Measurements from ENCODE around the gene ABCD4.
"Not testable (repeated sequence)": the region's sequence is repeated elsewhere in the genome, so short reads cannot be mapped to it uniquely, and the experiment has no call there.

The ABCD4 gene

DNA sequence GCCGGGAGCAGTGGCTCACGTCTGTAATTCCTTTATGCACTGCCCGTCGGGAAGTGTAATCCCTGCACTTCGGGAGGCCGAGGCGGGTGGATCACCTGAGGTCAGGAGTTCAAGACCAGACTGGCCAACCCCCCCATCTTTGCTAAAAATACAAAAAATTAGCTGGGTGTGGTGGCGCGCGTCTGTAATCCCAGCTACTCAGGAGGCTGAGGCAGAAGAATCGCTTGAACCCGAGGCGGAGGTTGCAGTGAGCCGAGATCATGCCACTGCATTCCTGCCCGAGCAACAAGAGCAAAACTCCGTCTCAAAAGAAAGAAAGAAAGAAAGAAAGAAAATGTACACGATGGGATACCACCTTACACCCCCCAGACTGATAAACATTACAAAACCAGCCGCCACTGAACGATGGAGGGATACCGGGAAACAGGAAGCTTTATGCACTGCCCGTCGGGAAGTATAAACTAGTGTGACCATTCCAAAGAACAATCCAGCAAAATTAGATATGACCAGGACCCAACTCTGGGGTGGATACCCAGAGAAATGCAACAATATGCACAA lies 1.1 kb downstream of the ABCD4 start:
- no peak for DNase-seq

GRCh38 chr14:74299061-74299545 lies 3.6 kb downstream of the ABCD4 start:
- DNase-seq, result no peak

- no peak for DNase-seq
These were observed 4.7 kb downstream of the ABCD4 start for GRCh38 chr14:74297986-74298385.

DNA sequence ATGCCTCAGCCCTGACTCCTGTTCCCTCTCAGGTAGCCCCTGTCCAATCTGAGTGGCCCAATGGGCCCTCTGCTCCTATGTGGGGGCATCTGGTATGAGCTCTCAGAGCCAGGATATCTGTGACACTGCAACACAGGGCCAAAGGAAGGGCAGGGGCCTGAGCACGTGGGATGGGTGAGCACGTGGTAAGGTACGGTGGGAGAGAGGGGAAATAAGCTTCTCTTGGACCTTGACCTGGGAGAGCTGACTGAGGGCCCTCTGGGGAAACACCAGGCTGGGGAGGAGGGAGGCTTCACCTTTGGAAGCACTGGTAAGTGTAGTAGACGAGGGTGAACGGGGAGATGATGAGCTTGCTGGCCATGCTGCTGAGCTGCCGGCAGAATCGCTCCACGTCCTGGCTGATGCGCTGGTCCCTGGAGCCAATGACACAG lies 6.7 kb downstream of the ABCD4 start:
- DNase-seq, result no peak

DNA sequence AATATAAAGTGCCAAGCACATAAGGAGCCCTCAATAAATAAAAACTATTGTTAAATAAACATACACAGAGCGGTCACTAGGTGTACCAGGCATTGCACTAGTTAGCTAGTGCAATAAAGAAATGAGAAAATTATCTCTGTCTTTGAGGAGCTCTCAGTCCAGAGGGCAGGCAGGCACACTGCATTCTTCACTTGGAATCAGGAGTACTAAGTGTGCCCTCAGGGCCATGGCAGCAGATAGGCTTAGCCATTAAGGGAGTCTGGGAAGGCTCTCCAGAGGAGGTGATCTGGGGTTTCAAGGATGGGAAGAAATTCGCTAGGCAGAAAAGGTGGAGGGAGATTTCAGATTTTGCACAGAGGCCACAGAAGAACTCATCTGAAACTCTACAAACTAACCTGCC lies 9.1 kb downstream of the ABCD4 start:
- DNase-seq, result no peak

- no peak for DNase-seq
These were observed 10.7 kb downstream of the ABCD4 start for GRCh38 chr14:74292061-74292460.

- peak; percentile 35 for DNase-seq
These were observed 12.3 kb downstream of the ABCD4 start for GRCh38 chr14:74290415-74290814.

DNA sequence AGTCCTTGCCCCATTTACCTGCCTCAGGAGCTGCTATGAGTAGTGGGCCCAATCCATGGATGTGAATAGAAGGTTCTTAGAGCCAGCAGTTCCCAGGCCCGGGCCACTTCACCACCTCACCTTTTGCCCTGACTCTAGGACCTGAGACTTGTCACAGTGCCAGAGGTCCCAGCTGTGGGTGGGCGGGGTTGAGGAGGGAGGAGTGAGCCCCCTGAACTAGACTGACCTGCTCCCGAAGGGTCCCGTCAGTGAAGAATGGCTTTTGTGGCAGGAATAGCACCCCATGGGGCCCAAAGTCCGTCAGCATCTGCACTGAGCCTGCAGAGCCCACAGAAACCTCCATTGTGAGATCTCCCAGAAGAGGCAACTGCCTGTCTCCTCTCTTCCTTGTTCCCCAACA lies 12.9 kb downstream of the ABCD4 start:
- no peak for DNase-seq

DNA sequence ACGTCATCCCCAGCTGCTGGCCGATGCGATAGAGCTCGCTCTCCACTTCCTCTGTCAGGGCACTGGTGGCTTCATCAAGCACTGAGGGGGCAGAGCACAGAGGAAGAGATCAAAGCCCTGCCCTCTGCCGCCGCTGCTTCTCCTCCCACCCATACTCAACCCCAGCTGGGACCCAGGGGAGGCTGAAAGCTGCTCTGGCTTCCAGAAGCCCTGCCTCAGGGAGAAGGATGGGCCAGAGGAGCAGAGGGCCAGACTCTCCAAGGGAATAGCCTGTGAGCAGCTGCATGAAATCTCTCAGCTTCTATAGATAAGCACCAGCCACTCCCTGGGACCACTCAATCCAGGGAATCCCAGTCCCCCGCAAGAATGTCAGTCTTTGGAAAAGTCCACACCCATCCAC lies 16.0 kb downstream of the ABCD4 start:
- DNase-seq, result no peak

GRCh38 chr14:74281069-74281468 lies 21.7 kb downstream of the ABCD4 start:
- DNase-seq, result no peak

DNA sequence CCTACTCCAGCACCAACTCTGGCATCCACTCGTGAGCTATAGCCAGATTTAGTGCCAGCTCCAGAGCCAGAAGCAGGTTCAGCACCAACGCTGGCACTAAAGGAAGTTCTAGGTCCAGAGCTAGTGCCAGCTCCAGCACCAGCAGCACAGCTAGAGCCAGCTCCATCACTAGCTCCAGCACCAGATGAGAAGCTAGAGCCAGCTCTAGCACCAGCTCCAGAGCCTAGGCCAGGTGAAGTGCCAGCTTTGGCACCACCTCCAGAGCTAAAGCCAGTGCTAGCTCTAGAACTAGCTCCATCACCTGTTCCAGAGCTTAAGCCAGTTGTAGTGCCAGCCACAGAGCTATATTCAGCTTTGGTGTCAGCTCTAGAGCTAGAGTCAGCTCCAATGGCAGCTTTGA lies 24.7 kb downstream of the ABCD4 start:
- DNase-seq, result no peak

DNA sequence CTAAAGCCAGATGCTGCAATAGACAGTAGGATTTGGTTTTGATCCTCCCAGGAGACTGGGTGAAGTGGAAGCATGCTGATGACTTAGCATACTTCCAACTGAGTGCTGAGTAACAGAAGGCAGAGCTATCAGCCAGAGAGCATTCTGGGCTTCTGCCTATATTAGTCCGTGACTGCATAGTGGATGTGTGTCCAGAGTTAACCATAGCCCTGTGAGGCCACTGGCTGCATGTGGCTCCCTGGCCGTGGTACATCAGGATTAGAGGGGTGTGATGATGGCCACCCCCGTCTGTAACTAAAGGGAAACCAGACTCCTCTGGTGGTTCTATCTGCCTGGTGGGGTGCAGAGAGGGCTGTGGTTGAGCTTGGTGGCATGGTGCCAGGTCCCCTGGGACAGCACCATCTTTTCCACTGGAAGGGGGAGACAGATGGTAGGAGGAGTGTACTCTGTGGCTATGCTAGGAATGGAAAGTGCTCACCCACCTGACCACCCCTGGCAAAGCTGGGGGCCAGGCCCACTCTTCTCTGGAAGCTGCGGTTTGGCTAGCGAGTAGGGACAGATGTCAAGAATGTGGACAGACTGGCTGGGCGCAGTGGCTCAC lies 27.4 kb downstream of the ABCD4 start:
- peak; percentile 99 for DNase-seq

- no peak for DNase-seq
These were observed 31.4 kb downstream of the ABCD4 start for GRCh38 chr14:74271365-74271764.

DNA sequence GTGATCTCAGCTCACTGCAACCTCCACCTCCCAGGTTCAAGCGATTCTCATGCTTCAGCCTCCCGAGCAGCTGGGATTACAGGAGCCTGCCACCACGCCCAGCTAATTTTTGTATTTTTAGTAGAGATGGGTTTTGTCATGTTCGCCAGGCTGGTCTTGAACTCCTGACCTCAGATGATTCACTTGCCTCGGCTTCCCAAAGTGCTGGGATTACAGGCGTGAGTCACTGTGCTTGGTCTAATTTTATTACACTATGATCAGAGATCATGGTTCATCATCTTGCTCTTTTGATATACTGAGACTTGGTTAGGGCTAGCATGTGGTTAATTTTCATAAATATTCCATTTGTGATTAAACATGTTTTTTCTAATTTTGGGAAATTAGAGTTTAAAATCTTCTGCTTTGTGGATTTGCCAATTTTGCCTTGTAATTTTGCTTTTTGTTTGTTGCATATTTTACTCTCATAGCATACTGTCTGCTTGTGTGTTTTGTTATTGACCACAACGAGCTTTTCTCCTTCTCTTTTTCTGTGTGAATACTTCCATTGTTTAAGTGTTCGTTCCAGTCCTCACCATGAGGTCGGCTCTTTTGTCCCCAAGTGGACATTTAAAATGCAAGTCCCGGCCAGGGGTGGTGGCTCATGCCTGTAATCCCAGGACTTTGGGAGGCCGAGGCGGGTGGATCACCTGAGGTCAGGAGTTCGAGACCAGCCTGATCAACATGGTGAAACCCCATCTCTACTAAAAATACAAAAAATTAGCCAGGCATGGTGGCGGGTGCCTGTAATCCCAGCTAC lies 32.2 kb downstream of the ABCD4 start:
- DNase-seq, result not testable (repeated sequence)

DNA sequence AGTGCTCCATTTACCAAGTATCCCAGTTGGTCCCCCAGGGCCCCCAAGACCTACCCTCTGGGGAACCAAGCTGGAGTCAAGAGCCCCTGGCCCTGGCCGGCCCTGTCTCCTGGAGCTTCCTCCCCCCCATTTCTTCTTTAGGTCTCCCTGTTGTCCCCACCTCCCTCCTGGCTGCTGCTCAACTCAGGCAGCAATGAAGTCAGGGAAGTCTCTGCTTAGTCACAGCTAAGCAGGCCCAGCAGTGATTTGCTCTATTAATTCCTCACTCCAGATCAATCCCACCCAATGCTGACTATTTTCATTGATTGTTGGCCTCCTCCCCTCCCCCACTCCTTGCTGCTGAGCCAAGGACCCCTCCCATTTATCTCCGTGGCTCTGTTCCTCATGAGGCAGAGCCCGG lies 35.1 kb downstream of the ABCD4 start:
- no peak for DNase-seq

DNA sequence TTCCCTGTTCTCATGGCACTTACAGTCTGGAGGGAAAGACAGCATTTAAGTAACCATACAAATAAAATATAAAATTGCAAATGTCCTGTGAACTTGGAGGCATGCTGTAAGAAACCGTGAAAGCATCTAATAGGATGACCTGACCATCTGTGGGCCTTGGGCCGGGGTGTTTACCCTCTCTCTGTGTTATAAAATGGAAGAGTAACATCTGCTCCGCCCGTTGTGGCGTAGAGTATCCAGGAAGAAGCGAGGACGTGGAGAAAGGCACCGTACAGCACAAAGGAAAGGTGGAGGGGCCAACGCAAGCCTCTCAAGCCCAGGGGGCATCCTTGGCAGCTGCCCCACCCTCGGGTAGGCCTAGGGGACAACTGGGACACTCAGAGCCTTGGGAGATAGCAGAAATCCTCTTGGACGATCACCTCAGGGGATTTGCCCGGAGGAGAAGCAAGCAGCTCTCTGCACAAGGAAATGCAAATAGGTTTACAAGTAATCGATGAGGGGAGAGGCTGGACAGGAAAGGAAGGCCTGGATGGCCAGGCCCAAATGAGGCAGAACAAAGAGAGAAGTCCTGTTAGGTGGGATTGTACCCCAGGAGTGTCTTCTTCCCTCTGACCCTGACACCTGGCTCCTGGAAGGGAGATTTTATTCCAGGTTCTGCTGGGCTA lies 37.3 kb downstream of the ABCD4 start:
- DNase-seq, result no peak

DNA sequence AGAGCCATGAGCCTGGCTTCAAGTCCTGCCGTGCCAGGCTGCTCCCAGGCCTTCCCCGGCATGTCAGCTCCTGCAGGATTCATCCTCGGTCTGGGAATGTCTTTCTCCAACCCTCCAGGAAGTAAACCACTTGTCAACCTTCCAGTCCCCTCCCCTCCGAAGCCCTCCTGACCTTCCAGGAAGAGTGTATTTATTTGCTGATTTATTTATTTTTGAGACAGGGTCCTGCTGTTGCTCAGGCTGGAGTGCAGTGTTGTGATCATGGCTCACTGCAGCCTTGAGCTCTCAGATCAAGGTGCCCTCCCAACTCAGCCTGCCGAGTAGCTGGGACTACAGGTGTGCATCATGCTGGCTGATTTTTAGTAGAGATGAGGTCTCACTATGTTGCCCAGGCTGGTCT lies 38.8 kb downstream of the ABCD4 start:
- no peak for DNase-seq

DNA sequence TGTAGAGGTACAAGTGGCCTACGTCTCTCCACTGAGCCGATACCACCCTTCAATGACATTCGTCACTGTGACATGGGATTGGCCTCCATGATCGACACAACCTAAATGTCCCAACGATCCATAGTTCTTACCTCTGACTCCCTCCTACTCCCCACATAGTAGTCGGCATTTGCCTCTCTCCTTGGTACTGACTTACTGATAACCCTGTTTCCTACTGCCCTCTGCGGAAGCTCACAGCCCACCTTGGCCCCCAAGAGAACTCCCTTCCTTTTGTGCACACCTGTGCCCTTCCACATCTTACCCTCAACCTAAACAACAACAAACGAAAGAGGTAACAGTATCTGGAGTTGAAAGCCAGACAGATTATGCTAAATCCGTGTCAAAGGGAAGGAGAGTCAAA lies 39.6 kb downstream of the ABCD4 start:
- no peak for DNase-seq

DNA sequence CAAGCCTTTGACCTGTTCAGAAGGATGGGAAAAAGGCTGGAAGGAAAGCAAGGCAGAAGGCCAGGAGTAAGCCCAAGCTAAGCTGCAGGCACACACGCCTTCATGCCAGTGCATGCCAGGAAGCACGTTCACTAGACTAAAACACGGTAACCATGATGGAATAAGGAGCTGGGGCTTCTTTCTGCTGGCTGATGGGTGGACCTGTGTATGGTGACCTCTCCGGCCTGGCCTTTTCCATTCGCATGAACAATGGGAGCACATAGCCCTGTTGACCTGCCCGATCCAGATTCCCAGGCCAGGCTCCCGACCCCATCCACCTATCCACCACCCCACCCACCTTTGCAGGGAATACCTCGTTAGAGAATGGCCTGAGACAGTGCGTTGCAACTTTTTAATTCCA lies 40.7 kb downstream of the ABCD4 start:
- no peak for DNase-seq

GRCh38 chr14:74261288-74261687 lies 41.4 kb downstream of the ABCD4 start:
- peak; percentile 79 for DNase-seq

GRCh38 chr14:74260525-74261233 lies 42.1 kb downstream of the ABCD4 start:
- no peak for DNase-seq

- no peak for DNase-seq
These were observed 43.2 kb downstream of the ABCD4 start for GRCh38 chr14:74259513-74259912.

DNA sequence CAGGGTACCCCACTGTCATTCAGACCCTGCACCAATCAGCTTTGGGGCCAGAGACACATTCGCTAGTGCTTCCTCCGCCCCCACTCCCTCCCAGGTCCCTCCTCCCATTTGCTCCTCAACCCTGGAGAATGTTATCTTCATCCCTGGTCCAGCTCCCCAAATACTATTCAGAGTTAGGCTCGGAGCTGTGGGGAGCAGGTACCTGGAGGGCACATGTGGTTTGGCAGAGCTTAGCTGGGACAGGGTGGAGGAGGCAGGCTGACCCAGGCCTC lies 44.0 kb downstream of the ABCD4 start:
- DNase-seq, result no peak
